Measurements from ENCODE around the gene KMT2A.
"Not testable (repeated sequence)": the region's sequence is repeated elsewhere in the genome, so short reads cannot be mapped to it uniquely, and the experiment has no call there.

KMT2A gene

DNA sequence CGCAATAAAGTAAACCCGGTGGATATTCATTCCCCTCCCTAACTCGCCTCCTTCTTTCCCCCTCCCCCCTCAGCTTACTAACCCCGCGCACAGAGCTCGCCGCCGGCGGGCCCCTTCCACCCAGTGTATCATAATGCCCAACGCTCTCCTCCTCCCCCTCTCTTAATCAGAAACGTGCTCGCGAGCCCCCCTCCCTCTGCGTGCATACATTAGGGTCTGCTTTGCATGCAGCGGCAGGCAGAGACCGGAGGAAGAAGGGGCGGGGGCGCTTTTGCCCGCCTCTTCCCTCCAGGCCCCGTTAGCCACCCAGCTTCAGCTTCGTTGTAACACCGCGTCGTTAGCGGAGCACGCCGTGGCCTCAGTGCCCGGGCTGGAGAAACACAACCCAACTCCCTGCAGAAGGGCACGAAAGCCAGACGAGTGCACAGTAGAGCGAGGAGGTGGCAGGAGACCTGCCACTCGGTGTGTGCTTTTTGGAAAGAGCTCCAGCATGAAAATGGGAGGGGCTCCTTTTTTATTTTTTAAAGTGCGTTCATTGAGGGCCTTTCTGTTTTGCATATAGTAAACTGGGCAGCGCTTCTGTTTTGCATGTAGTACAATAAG is 901 bp upstream of the KMT2A start:
- peak; percentile 65 for DNase-seq

- no peak for DNase-seq
These were observed 431 bp downstream of the KMT2A start for GRCh38 chr11:118436639-118437207.

- DNase-seq = peak; percentile 72
These were observed 1.2 kb downstream of the KMT2A start for GRCh38 chr11:118437208-118438125.

GRCh38 chr11:118438314-118438931 is 2.1 kb downstream of the KMT2A start:
- DNase-seq = peak; percentile 71

DNA sequence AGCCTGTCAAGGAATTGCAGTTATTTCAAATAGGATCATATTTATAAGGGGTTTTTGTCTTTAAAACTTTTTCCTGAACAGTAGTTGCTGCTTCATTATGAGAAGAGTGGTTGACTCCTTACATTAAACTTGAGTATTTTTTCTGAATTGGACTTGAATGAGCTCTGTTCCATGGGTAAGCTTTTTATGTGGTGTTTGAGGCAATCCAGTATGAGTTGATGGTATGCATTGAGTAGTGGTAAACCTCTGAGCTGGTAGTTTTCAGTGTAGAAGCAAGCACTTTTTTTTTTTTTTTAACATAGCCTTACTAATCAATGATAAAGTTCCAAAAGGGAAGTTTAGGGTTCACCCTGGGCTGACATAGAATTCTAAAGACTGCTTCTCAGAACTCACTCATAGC is 3.4 kb downstream of the KMT2A start:
- peak; percentile 38 for DNase-seq

- DNase-seq = no peak
These were observed 5.5 kb downstream of the KMT2A start for GRCh38 chr11:118441770-118442275.

DNA sequence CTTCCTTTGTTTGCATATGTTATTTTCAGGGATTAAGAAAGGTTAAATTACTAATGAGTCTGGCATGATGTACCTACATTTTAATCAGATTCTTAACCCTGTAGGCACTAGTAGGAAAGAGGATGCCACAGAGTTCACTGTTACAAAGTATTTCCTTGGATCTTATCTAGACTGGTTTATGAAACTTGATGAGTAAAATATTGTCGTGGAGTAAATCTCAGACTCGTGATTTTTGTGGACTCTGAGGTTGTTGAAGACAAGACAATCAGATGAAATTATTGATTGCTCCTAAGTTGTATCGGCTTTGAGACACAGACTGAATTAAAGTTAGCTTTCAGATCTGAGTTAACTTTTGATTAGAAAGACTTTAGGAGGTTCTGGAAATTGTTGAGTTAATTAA is 6.0 kb downstream of the KMT2A start:
- no peak for DNase-seq

DNA sequence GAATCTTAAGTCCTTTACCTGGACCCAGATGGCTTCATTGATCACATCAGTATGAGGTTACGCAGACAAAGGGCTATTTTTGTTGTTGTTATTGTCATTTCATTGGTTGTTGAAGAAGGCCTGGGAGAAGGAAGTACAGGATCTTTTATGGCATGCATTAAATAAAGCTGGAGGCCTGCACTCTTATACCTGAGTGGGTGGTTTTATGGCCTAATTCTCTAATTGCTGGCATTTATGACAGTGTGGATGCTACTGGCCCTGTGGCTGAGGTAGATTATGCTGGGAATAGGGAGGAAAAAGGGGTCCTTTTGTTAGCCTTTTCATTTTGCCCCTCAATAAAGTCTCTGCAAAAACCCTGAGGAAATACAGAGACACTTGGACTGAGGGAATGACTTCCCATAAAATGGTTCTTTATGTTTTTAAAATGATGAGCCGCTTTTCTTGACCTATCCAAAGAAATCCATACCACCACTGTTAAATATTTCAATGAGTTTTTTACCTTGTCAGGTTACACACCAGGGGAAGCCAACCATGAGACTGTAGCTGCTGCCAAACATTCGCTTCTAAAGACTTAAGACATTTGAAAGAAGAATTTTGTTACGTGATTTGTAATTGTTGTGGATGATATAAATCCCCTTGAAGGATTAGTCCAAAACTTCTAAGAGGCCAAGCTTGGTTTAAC is 6.8 kb downstream of the KMT2A start:
- no peak for DNase-seq

GRCh38 chr11:118443590-118444218 is 7.4 kb downstream of the KMT2A start:
- peak; percentile 43 for DNase-seq

DNA sequence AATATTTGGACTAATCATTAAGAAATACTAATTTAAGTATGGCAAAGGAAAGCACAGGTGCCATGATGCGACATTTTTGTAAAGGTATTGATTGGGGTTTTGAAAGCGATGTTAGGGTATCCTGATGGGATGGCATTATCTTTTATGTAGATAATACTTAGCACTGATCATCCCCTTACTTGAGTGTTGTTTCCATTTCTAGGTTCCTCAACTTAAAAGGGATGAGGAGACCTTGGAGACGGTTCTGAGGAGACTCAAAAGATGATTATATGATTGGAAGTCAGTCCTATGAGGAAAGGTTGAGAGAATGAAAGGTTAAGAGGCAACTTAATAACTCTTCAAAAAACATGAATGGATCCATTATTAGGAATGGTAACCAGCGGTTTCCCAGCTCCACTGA is 11.1 kb downstream of the KMT2A start:
- no peak for DNase-seq

DNA sequence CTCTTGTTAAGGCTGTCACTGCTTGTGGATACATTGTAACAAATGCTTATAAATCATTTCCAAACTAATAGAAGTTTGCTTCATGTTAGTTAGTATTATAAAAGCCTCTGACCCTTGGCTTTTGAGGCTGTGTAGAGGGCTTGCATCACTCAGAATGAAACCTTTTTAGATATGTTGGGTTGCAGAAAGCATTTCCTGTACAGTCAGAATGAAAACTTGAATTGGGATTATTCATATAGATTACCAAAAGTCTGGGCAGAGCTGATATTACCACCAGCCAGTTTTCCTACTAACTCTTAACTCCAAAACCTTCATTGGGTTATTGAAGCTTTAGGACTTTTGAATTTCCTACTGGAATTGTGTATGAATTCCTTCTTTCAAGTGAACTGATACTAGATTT is 12.0 kb downstream of the KMT2A start:
- no peak for DNase-seq

GRCh38 chr11:118449316-118449918 is 13.1 kb downstream of the KMT2A start:
- no peak for DNase-seq

DNA sequence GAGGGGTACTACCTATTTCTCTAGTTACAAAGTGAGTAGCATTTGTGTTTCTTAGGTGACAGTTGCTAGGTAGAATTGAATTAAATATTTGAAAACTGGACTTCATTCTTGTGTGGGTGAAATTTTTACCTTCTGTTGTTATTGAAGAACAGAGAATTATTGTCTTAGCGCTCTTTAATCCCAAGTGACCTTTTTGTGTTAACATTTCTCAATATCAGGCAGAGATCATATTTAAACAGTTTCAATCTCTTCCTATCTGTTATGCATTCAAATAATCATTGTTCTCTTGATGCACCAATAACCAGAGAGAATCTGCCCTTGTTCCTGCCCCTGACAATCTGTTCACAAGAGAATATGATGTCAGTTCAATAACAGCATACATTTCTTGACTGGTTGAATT is 14.2 kb downstream of the KMT2A start:
- no peak for DNase-seq

DNA sequence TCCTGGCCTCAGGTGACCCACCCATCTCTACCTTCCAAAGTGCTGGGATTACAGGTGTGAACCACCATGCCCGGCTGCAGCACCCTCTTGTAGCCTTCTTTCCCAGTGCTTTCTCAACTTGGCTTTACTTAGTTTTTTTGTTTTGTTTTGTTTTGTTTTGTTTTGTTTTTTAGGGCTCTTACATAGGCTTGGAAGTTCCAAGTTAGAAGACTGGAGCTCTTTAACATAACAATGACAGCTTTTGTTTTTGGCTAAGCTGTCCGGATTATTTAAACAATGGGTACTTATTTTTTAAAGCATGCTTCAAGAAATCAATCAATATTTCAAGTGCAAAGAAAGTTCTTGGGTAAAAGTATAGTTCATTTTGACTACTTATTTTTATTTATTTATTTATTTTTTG is 25.9 kb downstream of the KMT2A start:
- DNase-seq = no peak

GRCh38 chr11:118468968-118469367 is 32.7 kb downstream of the KMT2A start:
- DNase-seq = not testable (repeated sequence)

GRCh38 chr11:118471030-118471429 is 34.7 kb downstream of the KMT2A start:
- no peak for DNase-seq

GRCh38 chr11:118473537-118473936 is 37.2 kb downstream of the KMT2A start:
- DNase-seq = no peak

DNA sequence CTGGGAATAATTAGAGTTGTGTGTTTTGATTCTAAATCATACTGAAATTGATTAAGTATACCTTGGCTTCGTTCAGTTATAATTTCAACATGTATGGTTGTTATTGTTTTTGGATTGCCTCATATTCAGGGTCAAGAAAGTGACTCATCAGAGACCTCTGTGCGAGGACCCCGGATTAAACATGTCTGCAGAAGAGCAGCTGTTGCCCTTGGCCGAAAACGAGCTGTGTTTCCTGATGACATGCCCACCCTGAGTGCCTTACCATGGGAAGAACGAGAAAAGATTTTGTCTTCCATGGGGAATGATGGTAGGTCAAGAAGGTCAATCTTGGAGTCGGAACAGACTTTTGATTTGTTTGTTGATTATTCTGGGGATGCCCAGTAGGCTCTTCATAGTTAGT is 40.4 kb downstream of the KMT2A start:
- no peak for DNase-seq

GRCh38 chr11:118481238-118481637 is 44.9 kb downstream of the KMT2A start:
- not testable (repeated sequence) for DNase-seq

- no peak for DNase-seq
These were observed 48.1 kb downstream of the KMT2A start for GRCh38 chr11:118484405-118484804.

DNA sequence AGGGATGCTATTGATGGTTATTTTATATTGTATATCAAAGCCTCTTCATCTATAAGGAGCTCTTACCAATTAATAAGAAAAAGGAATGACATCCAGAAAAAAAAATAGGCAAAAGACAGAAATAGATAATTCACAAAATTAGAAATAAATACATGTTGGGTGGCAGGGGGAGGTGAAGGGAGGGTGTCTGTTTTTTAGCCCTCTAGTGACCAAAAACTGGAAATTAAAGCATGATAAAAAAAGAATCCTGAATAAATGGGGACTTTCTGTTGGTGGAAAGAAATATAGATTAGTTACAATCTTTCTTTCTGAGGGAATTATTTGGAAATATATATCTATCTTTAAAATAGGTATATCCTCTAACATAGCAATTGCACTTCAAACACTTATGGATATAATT is 49.0 kb downstream of the KMT2A start:
- DNase-seq = no peak

All from CD4-positive, alpha-beta T cell treated with Interleukin-17A for 1 hour (primary cell).